HG02759 (cell line): Measurements from ENCODE around the gene HECTD1.
"Not testable (repeated sequence)": the region's sequence is repeated elsewhere in the genome, so short reads cannot be mapped to it uniquely, and the experiment has no call there.

Experiments used
- ATAC-seq: cut with Tn5 transposase; IDR thresholded peaks from one replicate; pipeline ENCODE4 v1.9.1; 2021; ENCODE audit warnings: mild to moderate bottlenecking, moderate library complexity; ENCODE audit not compliant: unreplicated experiment

The HECTD1 gene

DNA sequence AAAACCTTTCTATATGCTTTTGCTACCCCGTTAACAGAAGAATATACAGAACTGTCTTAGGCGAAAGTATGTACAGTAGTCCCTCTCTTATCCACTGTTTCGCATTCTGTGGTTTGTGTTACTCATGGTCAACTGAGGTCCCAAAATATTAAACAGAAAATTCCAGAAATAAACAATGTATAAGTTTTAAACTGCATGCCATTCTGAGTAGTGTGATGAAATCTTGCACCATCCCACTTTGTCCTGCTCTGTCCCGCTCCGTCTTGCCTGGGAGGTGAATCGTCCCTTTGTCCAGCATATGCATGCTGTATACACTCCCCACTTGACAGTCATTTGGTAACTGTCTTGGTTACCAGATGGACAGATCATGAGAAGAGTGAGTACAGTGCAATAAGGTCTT, 111.3 kb downstream of the HECTD1 start:
- no peak for ATAC-seq

DNA sequence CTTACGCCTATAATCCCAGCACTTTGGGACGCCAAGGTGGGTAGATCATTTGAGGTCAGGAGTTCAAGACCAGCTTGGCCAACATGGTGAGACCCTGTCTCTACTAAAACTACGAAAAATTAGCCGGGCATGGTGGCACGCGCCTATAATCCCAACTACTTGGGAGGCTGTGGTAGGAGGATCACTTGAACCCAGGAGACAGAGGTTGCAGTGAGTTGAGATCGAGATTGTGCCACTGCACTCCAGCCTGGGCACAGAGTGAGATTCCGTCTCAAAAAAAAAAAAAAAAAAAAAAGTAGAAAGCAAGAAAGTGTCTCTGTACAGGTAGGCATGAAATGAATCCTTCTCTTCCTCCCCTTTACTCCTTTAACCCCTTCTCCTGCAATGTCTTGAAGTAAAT, 111.8 kb downstream of the HECTD1 start:
- ATAC-seq, result not testable (repeated sequence)

DNA sequence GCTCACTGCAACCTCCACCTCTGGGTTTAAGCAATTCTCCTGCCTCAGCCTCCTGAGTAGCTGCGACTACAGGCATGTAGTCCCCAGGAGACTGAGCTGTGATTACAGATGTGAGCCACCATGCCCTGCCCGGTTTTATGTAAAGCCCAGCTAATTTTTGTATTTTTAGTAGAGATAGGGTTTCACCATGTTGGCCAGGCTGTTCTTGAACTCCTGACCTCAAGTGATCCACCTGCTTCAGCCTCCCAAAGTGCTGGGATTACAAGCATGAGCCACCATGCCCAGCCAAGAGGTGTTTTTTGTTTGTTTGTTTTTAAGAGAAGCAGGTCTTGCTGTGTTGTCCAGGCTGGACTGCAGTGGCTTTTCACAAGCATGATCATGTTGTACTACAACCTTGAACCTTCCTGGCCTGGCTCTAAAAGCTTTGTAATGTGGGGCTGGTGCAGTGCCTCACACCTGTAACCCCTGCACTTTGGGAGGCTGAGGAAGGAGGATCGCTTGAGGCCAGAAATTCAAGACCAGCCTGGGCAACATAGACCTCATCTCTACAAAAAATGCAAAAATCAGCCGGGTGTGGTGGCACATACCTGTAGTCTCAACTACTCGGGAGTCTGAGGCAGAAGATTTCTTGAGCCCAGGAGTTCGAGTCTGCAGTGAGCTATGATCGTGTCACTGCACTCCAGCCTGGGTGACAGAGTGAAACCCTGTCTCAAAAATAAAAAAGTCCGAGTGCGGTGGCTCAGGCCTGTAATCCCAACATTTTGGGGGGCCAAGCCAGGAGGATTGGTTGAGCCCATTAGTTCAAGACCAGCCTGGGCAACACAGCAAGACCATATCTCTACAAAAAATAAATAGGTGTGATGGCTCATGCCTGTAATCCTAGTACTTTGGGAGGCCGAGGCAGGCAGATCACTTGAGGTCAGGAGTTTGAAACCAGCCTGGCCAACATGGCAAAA, 113.4 kb downstream of the HECTD1 start:
- not testable (repeated sequence) for ATAC-seq

DNA sequence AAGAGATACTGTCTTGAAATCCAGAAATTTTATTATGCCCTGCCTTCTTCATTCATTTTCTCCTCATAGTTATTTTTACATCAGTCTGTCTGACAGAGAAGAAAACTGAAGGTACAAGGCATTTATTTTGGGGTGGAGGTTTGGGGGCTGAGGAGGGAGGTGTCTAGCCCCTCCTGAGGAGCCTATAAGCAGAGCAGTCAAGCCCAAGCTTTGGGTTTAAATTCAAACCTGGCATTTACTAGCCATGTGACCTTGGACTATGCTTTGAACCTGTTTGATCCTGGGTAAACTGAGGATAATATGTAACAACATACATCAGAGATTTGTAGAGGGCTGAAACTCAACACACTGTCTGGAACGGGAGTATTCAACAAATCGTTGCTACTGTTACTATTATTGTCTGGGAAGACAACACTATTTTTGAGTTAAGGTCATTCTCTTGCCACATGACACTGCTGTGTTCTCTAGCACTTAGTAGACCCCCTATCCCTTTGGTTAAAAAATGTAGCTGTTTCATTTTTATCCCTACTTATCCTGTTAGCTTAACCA, 115.4 kb downstream of the HECTD1 start:
- no peak for ATAC-seq

DNA sequence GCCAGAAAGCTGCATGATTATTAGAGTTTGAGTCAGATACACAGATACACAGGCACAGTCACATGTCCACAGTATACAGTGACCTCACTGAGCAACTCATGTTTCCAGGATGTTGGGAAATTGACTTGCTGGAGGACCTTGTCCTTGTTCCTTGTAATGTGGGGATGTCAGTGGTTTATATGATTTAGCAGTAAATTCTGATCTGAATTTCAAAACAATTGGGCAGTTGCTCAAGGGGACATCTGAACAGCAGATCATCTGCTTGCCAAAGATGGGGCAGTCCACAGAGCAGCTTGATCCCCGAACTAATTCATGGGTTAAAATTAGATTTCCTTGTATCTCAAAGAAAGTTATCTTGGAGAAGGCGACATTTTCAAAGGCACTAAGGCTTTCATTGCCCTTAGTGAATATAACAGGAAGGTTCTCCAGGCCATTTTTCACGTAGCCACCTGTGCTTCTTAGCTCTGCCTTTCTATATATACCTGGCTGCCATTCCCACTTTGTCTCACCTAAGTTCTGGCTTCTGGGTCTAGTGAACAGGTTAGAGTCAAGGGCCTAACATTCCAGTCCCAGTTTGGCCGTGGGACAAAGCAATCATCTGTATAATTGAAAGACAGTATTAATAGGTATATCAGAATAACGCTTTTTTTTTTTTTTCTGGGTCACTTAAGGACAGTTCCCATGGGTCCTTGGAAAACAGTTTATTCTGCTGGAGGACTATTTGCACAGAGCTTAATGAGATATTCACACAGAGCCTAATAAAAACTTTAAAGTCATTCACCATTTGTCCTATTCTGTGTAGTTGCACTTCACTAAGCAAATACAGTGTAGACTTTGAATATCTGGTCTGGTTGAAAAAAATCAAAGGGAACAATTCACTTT, 116.5 kb downstream of the HECTD1 start:
- ATAC-seq, result no peak

DNA sequence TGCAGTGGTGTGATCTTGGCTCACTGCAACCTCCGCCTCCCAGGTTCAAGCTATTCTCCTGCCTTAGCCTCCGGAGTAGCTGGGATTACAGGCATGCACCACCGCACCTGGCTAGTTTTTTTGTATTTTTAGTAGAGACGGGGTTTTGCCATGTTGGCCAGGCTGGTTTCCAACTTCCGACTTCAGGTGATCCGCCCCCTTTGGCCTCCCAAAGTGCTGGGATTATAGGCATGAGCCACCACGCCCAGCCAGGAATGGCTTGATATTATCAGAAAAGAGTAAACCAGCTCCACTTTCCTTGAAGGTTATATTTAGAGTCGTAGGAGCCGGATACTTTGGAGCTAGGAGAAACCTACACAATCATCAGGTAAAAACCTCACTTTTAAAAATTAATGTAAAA, 121.1 kb downstream of the HECTD1 start:
- ATAC-seq, result not testable (repeated sequence)

DNA sequence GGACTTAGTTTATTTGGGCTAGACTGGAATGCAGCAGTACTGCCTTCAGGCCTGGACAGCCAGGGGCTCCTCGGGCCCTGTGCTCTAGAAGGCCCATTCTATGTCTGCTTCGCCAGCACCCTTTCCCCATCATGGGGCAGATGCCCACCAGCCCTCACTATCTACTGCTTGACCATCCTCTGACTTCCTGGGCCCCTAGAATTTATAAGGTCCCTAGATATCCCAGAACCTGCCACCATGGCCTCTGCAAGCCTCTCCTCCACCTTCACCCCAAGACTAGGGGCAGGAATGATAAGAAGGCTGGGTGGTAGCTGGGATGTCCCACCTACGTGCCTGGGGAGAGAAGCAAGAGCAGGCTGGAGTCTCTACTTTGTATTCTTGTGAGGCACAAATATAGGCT, 122.6 kb downstream of the HECTD1 start:
- ATAC-seq, result no peak

DNA sequence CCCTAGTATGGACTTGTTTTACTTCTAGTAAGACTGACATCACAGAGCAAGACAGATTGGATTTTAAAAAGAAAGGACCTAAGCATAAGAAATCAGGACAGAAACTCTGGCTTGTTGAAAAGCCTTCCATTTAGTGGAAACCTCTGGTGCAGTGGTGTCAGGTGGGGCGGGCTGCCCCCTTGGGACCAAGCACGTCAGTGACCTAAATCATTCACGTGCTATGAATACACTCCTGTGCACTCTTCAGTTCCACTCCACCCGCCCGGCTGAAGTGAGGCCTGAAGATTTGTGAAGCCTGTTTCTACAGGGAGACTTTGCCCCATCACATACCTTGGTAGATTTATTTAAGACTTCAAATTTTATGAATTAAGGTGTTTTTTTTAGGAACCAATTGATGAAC, 123.2 kb downstream of the HECTD1 start:
- ATAC-seq, result peak; percentile 94

DNA sequence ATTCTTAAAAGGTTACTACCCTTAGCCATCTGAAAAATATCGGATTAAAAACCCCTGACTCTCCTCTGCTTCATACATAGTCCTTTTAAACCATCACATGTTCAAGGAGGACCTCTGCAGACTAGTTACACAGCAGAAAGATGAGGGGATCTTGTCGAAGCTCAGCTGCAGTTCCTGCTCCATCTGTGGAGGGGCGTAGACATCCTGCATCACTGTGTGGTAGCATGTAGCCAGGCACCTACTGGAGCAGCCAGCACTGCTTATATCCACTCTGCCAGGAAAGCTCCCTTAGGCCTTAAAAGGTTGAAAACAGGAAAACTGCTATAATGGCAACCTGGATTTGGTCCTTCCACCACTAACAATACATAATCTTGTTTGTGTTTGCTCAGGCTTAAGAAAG, 123.8 kb downstream of the HECTD1 start:
- ATAC-seq, result no peak

DNA sequence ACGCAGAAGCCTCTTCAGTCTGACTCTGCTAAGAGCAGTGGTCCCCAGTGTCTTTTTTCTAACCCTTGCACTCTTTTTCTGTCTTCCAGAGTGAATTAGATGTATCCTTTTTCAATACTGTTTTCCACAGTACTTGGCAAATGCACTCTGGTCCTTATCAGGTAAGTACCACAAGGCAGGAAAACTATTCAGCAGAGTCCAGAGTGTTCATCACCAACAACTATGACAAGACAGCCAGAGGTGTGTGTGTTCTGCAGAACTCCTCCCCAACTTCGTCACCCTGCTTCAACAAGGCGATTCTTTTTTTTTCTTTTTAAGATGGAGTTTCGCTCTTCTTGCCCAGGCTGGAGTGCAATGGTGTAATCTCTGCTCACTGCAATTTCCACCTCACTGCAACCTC, 127.1 kb downstream of the HECTD1 start:
- ATAC-seq, result no peak

DNA sequence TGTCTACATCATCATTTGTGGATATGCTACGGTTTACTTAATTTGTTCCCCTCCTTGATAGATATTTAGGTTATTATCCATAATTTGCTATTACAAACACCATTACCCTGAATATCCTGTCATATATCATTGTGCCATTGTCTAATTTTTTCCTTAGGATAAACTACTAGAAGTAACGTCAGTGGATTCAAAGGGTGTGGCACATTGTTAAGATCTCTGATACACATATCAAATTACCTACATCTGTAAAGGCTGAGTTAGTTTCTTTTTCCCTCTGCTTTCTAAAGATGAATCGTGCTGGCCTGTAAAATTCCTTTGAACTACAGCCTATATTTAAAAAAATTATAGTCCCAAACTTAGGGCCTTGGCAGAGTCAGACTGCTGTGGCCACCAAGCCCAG, 127.5 kb downstream of the HECTD1 start:
- no peak for ATAC-seq

DNA sequence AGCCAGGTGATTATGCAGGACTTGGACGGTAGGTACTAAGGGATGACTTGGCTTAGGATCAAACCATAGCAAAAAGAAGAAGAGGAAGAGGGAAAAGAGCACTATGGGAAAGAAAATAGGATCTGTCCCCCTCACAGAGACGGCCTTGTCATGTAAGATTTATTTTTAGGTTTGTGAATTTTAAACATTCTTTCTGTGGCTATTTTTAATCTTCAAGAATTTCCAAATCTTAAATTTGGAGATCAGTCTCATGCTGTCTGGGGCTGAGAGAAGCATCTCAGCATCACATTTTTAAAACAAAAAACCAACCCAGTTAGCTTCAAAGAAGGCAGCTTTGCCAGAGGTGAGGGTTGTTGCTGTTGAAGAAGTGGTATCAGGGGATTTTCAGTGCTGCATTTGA, 128.8 kb downstream of the HECTD1 start:
- no peak for ATAC-seq

DNA sequence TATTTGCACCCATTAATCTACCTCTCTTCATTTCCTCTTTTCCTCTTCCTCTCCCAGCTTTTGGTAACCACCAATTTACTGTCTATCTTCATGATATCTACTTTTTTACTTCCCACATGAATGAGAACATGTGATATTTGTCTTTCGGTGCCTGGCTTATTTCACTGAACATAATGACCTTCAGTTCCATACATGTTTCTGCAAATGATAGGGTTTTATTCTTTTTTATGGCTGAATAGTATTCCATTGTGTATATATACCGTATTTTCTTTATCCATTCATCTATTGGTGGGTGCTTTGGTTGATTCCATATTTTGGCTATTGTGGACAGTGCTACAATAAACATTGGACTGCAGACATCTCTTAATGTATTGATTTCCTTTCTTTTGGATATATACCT, 132.4 kb downstream of the HECTD1 start:
- ATAC-seq, result no peak

DNA sequence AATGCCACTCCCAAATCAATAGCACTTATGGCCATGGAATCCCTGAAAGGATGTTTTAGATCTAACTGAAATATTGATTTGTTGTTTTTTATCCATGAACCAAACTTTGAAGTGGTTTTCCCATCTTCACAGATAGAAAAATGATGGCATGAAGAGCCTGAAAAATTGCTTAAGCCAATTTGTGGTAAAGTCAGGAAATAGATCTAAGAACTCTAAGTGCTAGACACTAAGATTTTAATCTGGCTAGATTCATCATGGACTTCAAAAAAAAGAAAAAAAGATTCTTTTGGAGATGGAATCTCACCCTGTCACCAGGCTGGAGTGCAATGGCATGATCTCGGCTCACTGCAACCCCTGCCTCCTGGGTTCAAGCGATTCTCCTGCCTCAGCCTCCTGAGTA, 136.4 kb downstream of the HECTD1 start:
- ATAC-seq, result no peak

DNA sequence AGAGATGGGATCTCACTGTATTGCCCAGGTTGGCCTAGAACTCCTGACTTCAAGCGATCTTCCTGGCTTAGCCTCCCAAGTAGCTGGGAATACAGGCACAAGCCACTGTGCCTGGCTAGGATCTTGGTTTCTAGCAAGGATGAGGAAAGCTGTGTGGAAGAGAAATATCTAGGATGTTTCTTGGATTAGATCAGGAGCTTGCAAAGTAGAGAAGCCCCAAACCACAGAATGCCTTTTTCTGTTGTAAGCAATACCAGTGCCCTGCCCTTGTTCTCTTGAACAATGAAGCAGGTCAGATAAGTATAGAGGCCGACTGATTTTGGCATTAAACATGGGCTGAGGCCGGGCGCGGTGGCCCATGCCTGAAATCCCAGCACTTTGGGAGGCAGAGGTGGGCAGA, 137.2 kb downstream of the HECTD1 start:
- no peak for ATAC-seq

DNA sequence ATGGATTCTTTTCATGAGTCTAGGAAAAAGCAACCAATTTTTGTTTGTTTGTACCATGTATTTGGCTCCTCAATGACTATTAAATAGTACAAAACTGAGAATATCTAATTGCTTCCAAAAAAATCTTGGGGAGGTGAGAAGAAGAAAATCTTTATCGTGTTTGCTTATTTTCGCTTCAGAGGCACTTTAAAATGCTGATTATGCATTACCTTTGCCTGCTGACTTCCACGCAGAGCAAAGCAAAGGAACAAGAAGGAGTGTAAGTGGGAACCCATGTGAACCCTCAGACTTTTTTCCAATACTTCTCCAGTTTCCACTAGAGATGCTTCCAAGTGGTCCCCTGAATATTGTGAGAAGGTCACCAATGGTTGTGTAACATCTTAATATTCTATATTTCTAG, 138.2 kb downstream of the HECTD1 start:
- ATAC-seq, result no peak

DNA sequence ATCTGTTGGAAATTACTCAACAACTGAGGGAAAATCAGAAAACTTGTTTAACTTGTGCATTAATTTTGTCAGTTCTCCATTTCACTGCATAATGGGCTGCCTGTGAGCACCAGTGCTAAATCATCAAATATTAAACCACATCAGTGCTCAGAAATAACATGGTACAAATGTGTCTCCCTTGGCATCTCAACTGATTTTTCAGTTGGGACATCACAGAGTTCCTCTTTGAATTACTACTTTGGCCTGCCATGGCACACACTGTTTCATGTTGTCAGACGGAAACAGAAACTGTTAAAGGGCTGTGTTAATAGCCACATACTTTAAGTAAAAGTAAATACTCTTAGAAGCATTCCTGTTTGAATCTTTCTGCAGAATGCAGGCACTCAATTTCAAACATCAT, 139.4 kb downstream of the HECTD1 start:
- peak; percentile 44 for ATAC-seq

DNA sequence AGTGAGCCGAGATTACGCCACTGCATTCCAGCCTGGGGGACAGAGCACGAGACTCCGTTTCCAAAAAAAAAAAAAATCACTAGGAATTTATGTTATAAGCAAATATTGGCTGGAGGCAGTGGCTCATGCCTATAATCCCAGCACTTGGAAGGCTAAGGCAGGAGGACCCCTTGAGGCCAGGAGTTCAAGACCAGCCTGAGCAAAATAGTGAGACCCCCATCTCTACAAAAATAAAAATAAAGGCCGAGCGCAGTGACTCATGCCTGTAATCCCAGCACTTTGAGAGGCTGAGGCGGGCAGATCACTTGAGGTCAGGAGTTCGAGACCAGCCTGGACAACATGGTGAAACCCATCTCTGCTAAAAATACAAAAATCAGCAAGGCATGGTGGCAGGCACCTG, 144.7 kb downstream of the HECTD1 start:
- not testable (repeated sequence) for ATAC-seq

DNA sequence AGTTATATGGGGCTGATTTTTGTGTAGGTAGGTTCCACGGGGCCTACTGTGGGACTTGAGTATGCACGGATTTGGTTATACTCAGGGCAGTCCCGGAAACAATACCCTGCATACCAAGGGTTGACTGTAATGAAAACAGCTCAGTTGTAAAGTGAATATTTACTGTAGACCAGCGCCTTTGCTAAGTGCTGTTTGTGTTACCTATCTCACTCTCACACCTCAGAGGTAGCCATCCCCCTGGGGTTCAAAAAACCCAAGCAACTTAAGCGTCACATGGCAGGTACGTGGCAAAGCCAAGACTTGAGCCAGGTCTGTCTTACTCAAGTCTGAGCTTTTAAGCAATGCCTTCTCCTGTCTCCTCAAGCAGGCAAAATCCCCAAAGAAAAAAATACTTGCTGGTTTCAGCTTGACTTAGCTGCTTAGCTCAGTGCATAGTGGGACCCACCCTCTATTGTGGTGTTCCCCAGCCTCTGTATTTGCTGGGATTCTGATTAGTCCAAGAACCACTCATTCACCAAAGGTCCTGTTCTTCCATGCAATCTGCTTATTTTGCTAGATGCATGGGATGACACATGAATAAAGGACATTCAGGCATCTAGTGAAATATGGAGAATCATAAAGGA, 147.2 kb downstream of the HECTD1 start:
- no peak for ATAC-seq

DNA sequence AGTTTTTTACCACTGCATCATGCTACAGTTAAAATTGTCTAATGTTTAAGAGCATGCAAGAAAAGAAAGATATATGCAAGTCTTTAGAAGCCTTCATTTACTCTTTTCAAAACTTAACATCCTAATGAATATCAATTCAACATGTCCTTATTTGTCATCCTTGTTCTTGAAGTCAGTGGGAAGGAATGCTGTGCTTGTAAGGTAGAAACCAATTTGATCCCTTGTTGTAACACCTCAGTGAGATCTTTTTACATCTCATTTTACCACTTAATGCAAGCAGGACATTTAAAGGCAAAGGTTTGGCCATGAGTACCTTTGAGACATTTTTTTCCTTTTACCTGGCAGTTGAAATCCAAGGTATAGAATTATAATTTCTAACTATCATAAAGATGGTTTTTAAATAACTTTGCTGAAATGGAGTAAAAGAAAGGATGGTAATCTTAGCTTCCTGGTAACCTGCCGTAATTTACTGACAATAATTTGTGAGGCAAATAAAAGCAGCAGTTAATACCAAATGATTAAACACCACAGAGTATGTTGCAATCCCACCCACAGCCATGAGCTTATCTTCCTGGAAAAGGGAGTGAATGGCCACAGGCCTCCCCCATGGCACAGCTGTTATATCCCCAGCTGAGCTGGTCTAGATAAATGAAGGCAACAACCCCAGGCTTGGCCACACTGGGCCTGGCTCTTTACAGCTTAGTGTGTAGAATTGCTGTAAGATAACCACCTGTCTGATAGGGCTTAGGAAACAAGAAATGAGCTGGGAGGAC, 148.3 kb downstream of the HECTD1 start:
- no peak for ATAC-seq
